H1 (cell line): ENCODE results near the gene GEMIN7.

Experiments
- CREB1 ChIP-seq: IDR thresholded peaks from 2 replicates; pipeline ENCODE4 v1.6.1; 2012; ENCODE audit warnings: inconsistent platforms
- MAFK ChIP-seq: IDR thresholded peaks from 2 replicates; pipeline ENCODE4 v1.6.1; 2012; ENCODE audit warnings: low read depth, mild to moderate bottlenecking, improper control_type of control experiment, low read length
- POLR2A ChIP-seq, 2 experiments: IDR thresholded peaks; 1 replicate in 1 of 2; 2 replicates in 1 of 2; pipeline ENCODE4 v1.6.1; 2011; ENCODE audit warnings: low read depth in 2 of 2, low read length in 2 of 2, mild to moderate bottlenecking in 2 of 2; ENCODE audit errors: control extremely low read depth in 1 of 2
- RFX5 ChIP-seq: IDR thresholded peaks from 2 replicates; pipeline ENCODE4 v1.6.1; 2011; ENCODE audit warnings: low read depth, low read length, improper control_type of control experiment, borderline replicate concordance
- TEAD4 ChIP-seq: IDR thresholded peaks from 2 replicates; pipeline ENCODE4 v1.6.1; 2012; ENCODE audit warnings: low read depth, low read length, inconsistent platforms, mixed read lengths
- TF ChIP-seq, protein P1 (sequence below), 3 experiments: IDR thresholded peaks; 1 replicate in 2 of 3; 2 replicates in 1 of 3; pipeline versions ENCODE4 v1.5.1 to v1.6.1; 2011; ENCODE audit warnings: low read length in 3 of 3, mild to moderate bottlenecking in 3 of 3, inconsistent platforms in 2 of 3, low read depth in 1 of 3, moderate library complexity in 1 of 3; ENCODE audit not compliant: insufficient read depth in 1 of 3; ENCODE audit errors: control extremely low read depth in 1 of 3

DNA sequence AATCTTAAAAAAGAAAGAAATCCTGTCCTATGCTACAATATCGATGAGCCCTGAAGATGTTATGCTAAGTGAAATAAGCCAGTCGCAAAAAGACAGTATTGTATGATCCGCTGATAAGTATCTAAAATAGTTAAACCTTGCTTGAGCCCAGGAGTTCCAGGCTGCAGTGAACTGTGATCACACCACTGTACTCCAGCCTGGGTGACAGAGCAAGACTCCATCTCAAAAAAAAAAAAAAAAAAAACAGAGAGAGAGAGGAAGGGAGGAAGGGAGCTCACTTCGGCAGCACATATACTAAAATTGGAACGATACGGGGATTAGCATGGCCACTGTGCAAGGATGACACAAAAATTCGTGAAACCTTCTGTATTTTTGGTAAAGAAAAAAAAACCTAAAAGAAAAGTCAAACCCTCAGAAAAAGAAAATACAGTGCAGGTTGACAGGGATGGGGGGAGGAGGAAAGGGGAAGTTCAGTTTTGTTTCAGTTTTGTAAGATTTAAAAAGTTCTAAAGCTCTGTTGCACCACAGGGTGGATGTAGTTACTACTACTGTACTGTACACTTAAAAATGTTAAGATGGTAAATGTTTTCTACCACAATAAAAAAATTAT is 31.8 kb upstream of the GEMIN7 start:
- no peak for TF ChIP-seq MAFK
- TF ChIP-seq CREB1: no peak
- TF ChIP-seq POLR2A (IDR thresholded peaks at IDR 0.05; ENCODE audit: control extremely low read depth in 1 of 2, low read depth in 2 of 2, low read length in 2 of 2): no peak
- no peak for TF ChIP-seq TEAD4
- TF ChIP-seq RFX5: no peak
- TF ChIP-seq, protein P1, sequence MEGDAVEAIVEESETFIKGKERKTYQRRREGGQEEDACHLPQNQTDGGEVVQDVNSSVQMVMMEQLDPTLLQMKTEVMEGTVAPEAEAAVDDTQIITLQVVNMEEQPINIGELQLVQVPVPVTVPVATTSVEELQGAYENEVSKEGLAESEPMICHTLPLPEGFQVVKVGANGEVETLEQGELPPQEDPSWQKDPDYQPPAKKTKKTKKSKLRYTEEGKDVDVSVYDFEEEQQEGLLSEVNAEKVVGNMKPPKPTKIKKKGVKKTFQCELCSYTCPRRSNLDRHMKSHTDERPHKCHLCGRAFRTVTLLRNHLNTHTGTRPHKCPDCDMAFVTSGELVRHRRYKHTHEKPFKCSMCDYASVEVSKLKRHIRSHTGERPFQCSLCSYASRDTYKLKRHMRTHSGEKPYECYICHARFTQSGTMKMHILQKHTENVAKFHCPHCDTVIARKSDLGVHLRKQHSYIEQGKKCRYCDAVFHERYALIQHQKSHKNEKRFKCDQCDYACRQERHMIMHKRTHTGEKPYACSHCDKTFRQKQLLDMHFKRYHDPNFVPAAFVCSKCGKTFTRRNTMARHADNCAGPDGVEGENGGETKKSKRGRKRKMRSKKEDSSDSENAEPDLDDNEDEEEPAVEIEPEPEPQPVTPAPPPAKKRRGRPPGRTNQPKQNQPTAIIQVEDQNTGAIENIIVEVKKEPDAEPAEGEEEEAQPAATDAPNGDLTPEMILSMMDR (IDR thresholded peaks at IDR 0.05; ENCODE audit: control extremely low read depth in 1 of 3, insufficient read depth in 1 of 3, low read depth in 1 of 3, low read length in 3 of 3): no peak
